HCT116 (cell line): ENCODE data around the gene STAT2. TPM values are rescaled to one million over a fixed set of nuclear protein-coding genes. Genes with fewer than 3 reads are reported as not detected.

Experiments
- ATAC-seq: fragments of 200-7000 bp; cut with Tn5 transposase; 2 replicates; pipeline ENCODE4 v1.9.1; 2020; ENCODE audit warnings: mild to moderate bottlenecking, moderate library complexity
- BruUV-seq: library from RNA; stranded (reverse); fragments of 400-500 nt; replicated peaks from 2 replicates; lab custom pipeline; 2021; lab: Mats Ljungman, UMichigan
- CTCF ChIA-PET: fragments of 300-600 bp; sonication (Branson Sonifier 250); formaldehyde crosslinking; loops from one replicate; lab custom pipeline; 2021; ENCODE audit warnings: antibody characterized with exemption; lab: Charles Lee
- POLR2A ChIA-PET: fragments of 300-600, 350-600 bp; sonication (Branson Sonifier 250); formaldehyde crosslinking; loops from one replicate; lab custom pipeline; 2021; ENCODE audit warnings: antibody characterized with exemption; lab: Charles Lee
- RAD21 ChIA-PET, 2 experiments: fragments of 300-600 bp; sonication (Branson Sonifier 250); formaldehyde crosslinking; loops; one replicate each; lab custom pipeline; 2023; ENCODE audit warnings: low total read pairs in 2 of 2; ENCODE audit not compliant: uncharacterized antibody in 2 of 2, unreplicated experiment in 2 of 2, low non-redundant PET in 1 of 2; lab: Charles Lee
- DNase-seq: peaks from one replicate; pipeline ENCODE4 v3.0.0-alpha.2; 2010; ENCODE audit warnings: low read depth, low spot score
- H2AFZ ChIP-seq: fragments of 200-600 bp; shearing (Covaris generic), sonication (generic); 2 replicates; pipeline ENCODE4 v1.6.1; 2017; ENCODE audit warnings: low read depth, mixed run types, mixed read lengths, antibody characterized with exemption, low read length; ENCODE audit not compliant: poor library complexity, severe bottlenecking
- H3K27ac ChIP-seq: 2 replicates; pipeline ENCODE4 v1.5.1; 2012; ENCODE audit warnings: low read depth, low read length
- H3K27me3 ChIP-seq: fragments of 200-600 bp; sonication (generic); 2 replicates; pipeline ENCODE4 v1.6.1; 2016; ENCODE audit warnings: mixed run types, low read length, mixed read lengths; ENCODE audit not compliant: insufficient read depth
- H3K36me3 ChIP-seq, 2 experiments: fragments of 200-500 bp in 1 of 2; fragments of 200-600 bp in 1 of 2; sonication (Bioruptor generic) in 1 of 2; sonication (generic) in 1 of 2; 2 replicates each; pipeline versions ENCODE4 v1.5.1 to v1.6.1; 2014 to 2016; ENCODE audit warnings: low read length in 2 of 2, inconsistent platforms in 1 of 2, mixed read lengths in 1 of 2, mixed run types in 1 of 2; ENCODE audit not compliant: insufficient read depth in 2 of 2, control insufficient read depth in 1 of 2
- H3K4me1 ChIP-seq, 2 experiments: fragments of 200-600 bp in 1 of 2; sonication (generic) in 1 of 2; 2 replicates each; pipeline versions ENCODE4 v1.5.1 to v1.6.1; 2012 to 2017; ENCODE audit warnings: low read length in 2 of 2, inconsistent platforms in 1 of 2, mild to moderate bottlenecking in 1 of 2, mixed read lengths in 1 of 2, mixed run types in 1 of 2, moderate library complexity in 1 of 2; ENCODE audit not compliant: insufficient read depth in 2 of 2, control insufficient read depth in 1 of 2
- H3K4me2 ChIP-seq: fragments of 200-600 bp; sonication (generic); 2 replicates; pipeline ENCODE4 v1.6.1; 2017; ENCODE audit warnings: mixed run types, low read length, mixed read lengths
- H3K4me3 ChIP-seq, 2 experiments: fragments of 200-600 bp in 1 of 2; sonication (generic) in 1 of 2; replicated peaks in 1 of 2; 2 replicates each; pipeline ENCODE4 v1.5.1; 2011 to 2016; ENCODE audit warnings: low read length in 2 of 2, control low read depth in 1 of 2, low read depth in 1 of 2, mild to moderate bottlenecking in 1 of 2, mixed read lengths in 1 of 2, mixed run types in 1 of 2
- H3K79me2 ChIP-seq: fragments of 200-600 bp; sonication (generic); 2 replicates; pipeline ENCODE4 v1.6.1; 2017; ENCODE audit warnings: mild to moderate bottlenecking, mixed run types, low read length, moderate library complexity, mixed read lengths; ENCODE audit not compliant: insufficient read depth
- H3K9ac ChIP-seq: fragments of 200-600 bp; sonication (generic); 2 replicates; pipeline ENCODE4 v1.6.1; 2016; ENCODE audit warnings: low read length, mixed read lengths
- H3K9me2 ChIP-seq: fragments of 200-600 bp; sonication (generic), shearing (Covaris generic); 2 replicates; pipeline ENCODE4 v1.6.1; 2017; ENCODE audit warnings: mixed run types, mild to moderate bottlenecking, moderate library complexity; ENCODE audit not compliant: insufficient read depth
- H3K9me3 ChIP-seq, 2 experiments: fragments of 200-500 bp in 1 of 2; fragments of 200-600 bp in 1 of 2; sonication (Bioruptor generic) in 1 of 2; sonication (generic) in 1 of 2; 2 replicates each; pipeline ENCODE4 v1.6.1; 2014 to 2017; ENCODE audit warnings: low read length in 2 of 2, mixed read lengths in 2 of 2, inconsistent platforms in 1 of 2, low read depth in 1 of 2, mild to moderate bottlenecking in 1 of 2, mixed run types in 1 of 2, moderate library complexity in 1 of 2; ENCODE audit not compliant: control insufficient read depth in 1 of 2, insufficient read depth in 1 of 2
- H4K20me1 ChIP-seq: fragments of 200-600 bp; sonication (generic), shearing (Covaris generic); 2 replicates; pipeline ENCODE4 v1.6.1; 2017; ENCODE audit warnings: mixed run types, mild to moderate bottlenecking, moderate library complexity; ENCODE audit not compliant: insufficient read depth
- ATF3 ChIP-seq: IDR thresholded peaks from 2 replicates; pipeline ENCODE4 v1.6.1; 2012
- CBX3 ChIP-seq: IDR thresholded peaks from 2 replicates; pipeline ENCODE4 v1.6.1; 2012; ENCODE audit warnings: low read depth
- EGR1 ChIP-seq: IDR thresholded peaks from 2 replicates; pipeline ENCODE4 v1.6.1; 2012; ENCODE audit warnings: low read depth
- ELF1 ChIP-seq: IDR thresholded peaks from 2 replicates; pipeline ENCODE4 v1.6.1; 2012; ENCODE audit warnings: low read depth, borderline replicate concordance
- EZH2 ChIP-seq: fragments of 200-600 bp; sonication (generic); IDR thresholded peaks from 2 replicates; pipeline ENCODE4 v1.6.1; 2017; ENCODE audit warnings: antibody characterized with exemption, mixed run types
- EZH2phosphoT487 ChIP-seq: fragments of 200-600 bp; IDR thresholded peaks from 2 replicates; pipeline ENCODE4 v1.6.1; 2018; ENCODE audit warnings: antibody characterized with exemption, borderline replicate concordance
- FOSL1 ChIP-seq: IDR thresholded peaks from 2 replicates; pipeline ENCODE4 v1.6.1; 2012; ENCODE audit warnings: low read depth
- JUND ChIP-seq: IDR thresholded peaks from 2 replicates; pipeline ENCODE4 v1.6.1; 2012
- POLR2A ChIP-seq: IDR thresholded peaks from 2 replicates; pipeline ENCODE4 v1.7.0; 2011; ENCODE audit warnings: borderline replicate concordance; ENCODE audit not compliant: insufficient read depth, insufficient read length; ENCODE audit errors: extremely low read depth
- SIN3A ChIP-seq: IDR thresholded peaks from 2 replicates; pipeline ENCODE4 v1.6.1; 2012; ENCODE audit warnings: low read depth
- TCF7L2 ChIP-seq: IDR thresholded peaks from 2 replicates; pipeline ENCODE4 v1.7.0; 2011; ENCODE audit warnings: borderline replicate concordance, inconsistent platforms; ENCODE audit not compliant: insufficient read depth, insufficient read length; ENCODE audit errors: extremely low read depth
- ZFX ChIP-seq: fragments of 450-650 bp; IDR thresholded peaks from 2 replicates; pipeline ENCODE4 v1.6.1; 2017
- intact Hi-C: fragments of 100-400 bp; cut with micrococcal nuclease; formaldehyde crosslinking; loops from 2 replicates; pipeline ENCODE4 v1.10.0; 2022
- total RNA-seq: library from RNA; stranded (reverse); gene quantifications from one replicate; pipeline ENCODE4 v1.2.1, GENCODE V29; 2021; ENCODE audit not compliant: unreplicated experiment
- TF ChIP-seq, protein P1 (sequence below): IDR thresholded peaks from 2 replicates; pipeline ENCODE4 v1.6.1; 2012
- TF ChIP-seq, protein P2 (sequence below): IDR thresholded peaks from 2 replicates; pipeline ENCODE4 v1.6.1; 2011; ENCODE audit warnings: mild to moderate bottlenecking, low read length, moderate library complexity; ENCODE audit not compliant: insufficient replicate concordance; ENCODE audit errors: extremely low read depth

The STAT2 gene
- total RNA-seq, 1 experiment from 2014 or later: 53.1 TPM

- peak; percentile 8 for ATAC-seq
- H3K79me2 ChIP-seq: peaks cover 7% of the 10 kb centered on the region
- RAD21 ChIA-PET: no interaction called here
- H3K4me1 ChIP-seq: peaks cover 11 to 24% of the 10 kb centered on the region in 2 experiments
- H3K27ac ChIP-seq: peak overlapping the region; percentile 66
- TSS peak; percentile 87 for BruUV-seq
- H3K36me3 ChIP-seq: no peaks in the 10 kb centered on the region
- no peak for TF ChIP-seq EZH2phosphoT487
- peak; percentile 35; the same call in 1 of the 2 replicates for TF ChIP-seq ZFX
- peak; percentile 42; the same call in 1 of the 2 replicates for TF ChIP-seq EGR1
- no peak for TF ChIP-seq FOSL1
- no peak for TF ChIP-seq ELF1
- TF ChIP-seq, protein P1, sequence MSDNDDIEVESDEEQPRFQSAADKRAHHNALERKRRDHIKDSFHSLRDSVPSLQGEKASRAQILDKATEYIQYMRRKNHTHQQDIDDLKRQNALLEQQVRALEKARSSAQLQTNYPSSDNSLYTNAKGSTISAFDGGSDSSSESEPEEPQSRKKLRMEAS: no peak
- TF ChIP-seq, all 23 proteins: peak for 2
- no peaks in the 10 kb centered on the region for H3K9me3 ChIP-seq
- POLR2A ChIA-PET: interaction anchor here (0.7 to 2.3 kb wide), 8 partner anchors 9 to 131 kb away, joined by 3 to 20 read pairs (median 4); partner anchors contain the start of genes CNPY2 and STAT2
- CTCF ChIA-PET: interaction anchor here (0.8 to 3.1 kb wide), 3 partner anchors 16 to 27 kb away, joined by 4 to 10 read pairs (median 5); partner anchors contain the start of genes CNPY2 and STAT2
- no peak for DNase-seq
- peak overlapping the region; percentile 68 to 87 for H3K4me3 ChIP-seq
- intact Hi-C loops: loop anchor here (5.0 kb wide), 1 partner anchor 129 kb away; no protein-coding TSS in a partner anchor
- no peaks in the 10 kb centered on the region for H4K20me1 ChIP-seq
- peak overlapping the region; percentile 3 for H2AFZ ChIP-seq
- H3K9ac ChIP-seq: peak overlapping the region; percentile 93
- no peaks in the 10 kb centered on the region for H3K27me3 ChIP-seq
- peak overlapping the region; percentile 95 for H3K4me2 ChIP-seq
- H3K9me2 ChIP-seq: no peaks in the 10 kb centered on the region
These were observed 26.7 kb downstream of the STAT2 start for GRCh38 chr12:56333197-56333678.

GRCh38 chr12:56332512-56333196 lies 27.3 kb downstream of the STAT2 start:
- Histone ChIP-seq H3K27ac (peak overlapping the region; percentile 66), H3K36me3 (no peaks in the 10 kb centered on the region), H3K4me2 (peak overlapping the region; percentile 95), H3K27me3 (no peaks in the 10 kb centered on the region), H3K4me1 (peaks cover 11 to 24% of the 10 kb centered on the region in 2 experiments), H3K9me2 (no peaks in the 10 kb centered on the region), H3K4me3 (peak overlapping the region; percentile 68 to 87), H3K79me2 (peaks cover 7% of the 10 kb centered on the region), H2AFZ (no peak overlapping the region), H3K9me3 (no peaks in the 10 kb centered on the region), H3K9ac (peak overlapping the region; percentile 93), H4K20me1 (no peaks in the 10 kb centered on the region)
- no peak for DNase-seq
- ATAC-seq: no peak
- intact Hi-C loops: loop anchor here (5.0 kb wide), 1 partner anchor 130 kb away; no protein-coding TSS in a partner anchor
- POLR2A ChIA-PET: interaction anchor here (1.0 to 2.3 kb wide), 7 partner anchors 9 to 132 kb away, joined by 3 to 20 read pairs (median 4); partner anchors contain the start of genes CNPY2 and STAT2
- RAD21 ChIA-PET: no interaction called here
- no TSS peak for BruUV-seq
- CTCF ChIA-PET: interaction anchor here (1.0 to 3.1 kb wide), 2 partner anchors 17 to 27 kb away, joined by 5 to 10 read pairs; partner anchors contain the start of genes CNPY2 and STAT2
- TF ChIP-seq POLR2A (no peak), EZH2 (no peak), JUND (no peak), EZH2phosphoT487 (no peak), EGR1 (no peak), SIN3A (no peak), CBX3 (no peak), TCF7L2 (no peak), ATF3 (no peak)
- TF ChIP-seq, protein P2, sequence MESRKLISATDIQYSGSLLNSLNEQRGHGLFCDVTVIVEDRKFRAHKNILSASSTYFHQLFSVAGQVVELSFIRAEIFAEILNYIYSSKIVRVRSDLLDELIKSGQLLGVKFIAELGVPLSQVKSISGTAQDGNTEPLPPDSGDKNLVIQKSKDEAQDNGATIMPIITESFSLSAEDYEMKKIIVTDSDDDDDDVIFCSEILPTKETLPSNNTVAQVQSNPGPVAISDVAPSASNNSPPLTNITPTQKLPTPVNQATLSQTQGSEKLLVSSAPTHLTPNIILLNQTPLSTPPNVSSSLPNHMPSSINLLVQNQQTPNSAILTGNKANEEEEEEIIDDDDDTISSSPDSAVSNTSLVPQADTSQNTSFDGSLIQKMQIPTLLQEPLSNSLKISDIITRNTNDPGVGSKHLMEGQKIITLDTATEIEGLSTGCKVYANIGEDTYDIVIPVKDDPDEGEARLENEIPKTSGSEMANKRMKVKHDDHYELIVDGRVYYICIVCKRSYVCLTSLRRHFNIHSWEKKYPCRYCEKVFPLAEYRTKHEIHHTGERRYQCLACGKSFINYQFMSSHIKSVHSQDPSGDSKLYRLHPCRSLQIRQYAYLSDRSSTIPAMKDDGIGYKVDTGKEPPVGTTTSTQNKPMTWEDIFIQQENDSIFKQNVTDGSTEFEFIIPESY: no peak
- TF ChIP-seq, protein P1: no peak
